ENCODE data around the gene NEFH.

DNA sequence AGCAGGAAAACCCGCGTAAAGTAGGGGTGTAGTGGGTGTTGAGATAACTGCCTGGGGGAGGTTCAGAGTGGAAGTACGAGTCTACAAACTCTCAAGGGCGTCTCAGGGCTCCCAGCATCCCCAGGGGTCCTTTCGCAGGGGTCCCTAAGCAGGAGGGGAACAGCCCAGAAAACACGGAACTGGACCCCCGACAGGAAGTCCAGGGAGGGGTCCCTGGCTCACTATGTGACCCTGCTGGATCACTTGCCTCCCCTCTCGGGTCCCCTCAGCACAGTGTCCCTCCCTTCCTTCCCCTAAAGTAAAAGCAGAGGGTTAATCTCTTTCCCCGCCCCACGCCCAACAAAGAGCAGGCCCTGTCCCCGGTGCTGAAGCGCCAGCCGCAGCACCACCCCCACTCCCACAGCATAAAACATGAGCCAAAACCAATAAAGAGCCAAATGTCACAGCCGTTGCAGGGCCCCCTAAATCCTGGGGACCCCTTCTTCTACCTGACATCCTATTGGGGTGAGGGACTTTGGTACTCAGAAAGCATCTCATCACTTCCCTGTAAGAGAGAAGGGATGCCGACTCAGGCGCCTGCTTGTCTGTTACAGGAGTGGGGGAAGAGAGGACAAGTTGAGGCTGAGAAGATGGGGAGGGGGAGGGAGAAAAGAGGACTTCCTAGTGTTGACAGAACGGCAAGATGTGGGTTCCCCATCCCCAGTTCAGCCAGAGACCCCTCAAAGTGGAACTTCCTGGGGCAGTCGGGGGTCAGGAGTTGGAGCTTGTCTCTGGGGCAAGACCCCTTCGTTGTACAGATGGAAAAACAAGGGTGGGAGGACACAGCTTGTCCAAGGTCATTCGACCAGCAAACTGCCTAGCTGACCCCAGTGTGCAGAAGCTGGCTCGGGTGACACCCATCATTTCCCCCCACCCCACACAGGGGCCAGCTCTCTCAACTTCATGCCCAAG, 1.4 kb upstream of the NEFH start:
- TF ChIP-seq, protein P1, sequence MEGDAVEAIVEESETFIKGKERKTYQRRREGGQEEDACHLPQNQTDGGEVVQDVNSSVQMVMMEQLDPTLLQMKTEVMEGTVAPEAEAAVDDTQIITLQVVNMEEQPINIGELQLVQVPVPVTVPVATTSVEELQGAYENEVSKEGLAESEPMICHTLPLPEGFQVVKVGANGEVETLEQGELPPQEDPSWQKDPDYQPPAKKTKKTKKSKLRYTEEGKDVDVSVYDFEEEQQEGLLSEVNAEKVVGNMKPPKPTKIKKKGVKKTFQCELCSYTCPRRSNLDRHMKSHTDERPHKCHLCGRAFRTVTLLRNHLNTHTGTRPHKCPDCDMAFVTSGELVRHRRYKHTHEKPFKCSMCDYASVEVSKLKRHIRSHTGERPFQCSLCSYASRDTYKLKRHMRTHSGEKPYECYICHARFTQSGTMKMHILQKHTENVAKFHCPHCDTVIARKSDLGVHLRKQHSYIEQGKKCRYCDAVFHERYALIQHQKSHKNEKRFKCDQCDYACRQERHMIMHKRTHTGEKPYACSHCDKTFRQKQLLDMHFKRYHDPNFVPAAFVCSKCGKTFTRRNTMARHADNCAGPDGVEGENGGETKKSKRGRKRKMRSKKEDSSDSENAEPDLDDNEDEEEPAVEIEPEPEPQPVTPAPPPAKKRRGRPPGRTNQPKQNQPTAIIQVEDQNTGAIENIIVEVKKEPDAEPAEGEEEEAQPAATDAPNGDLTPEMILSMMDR (IDR thresholded peaks at IDR 0.05; ENCODE audit: extremely low read depth in 1 of 2, insufficient read depth in 1 of 2, low read depth in 1 of 2, low read length in 2 of 2) = no peak
- no peak for TF ChIP-seq POLR2AphosphoS5 (IDR thresholded peaks at IDR 0.05; ENCODE audit: insufficient read depth, low read depth, low read length)
- no peak for TF ChIP-seq POLR2A (IDR thresholded peaks at IDR 0.05; ENCODE audit: low read depth, low read length)
- no peak for TF ChIP-seq MYC (IDR thresholded peaks at IDR 0.05; ENCODE audit: low read depth, low read length)
- TF ChIP-seq GATA2 (IDR thresholded peaks at IDR 0.05; ENCODE audit: insufficient read depth, insufficient read length, low read depth, low read length) = no peak
- TF ChIP-seq EZH2 (IDR thresholded peaks at IDR 0.05; ENCODE audit: borderline replicate concordance, low read depth, low read length, severe bottlenecking) = peak; percentile 8
